Dedifferentiated amniotic fluid mesenchymal stem cell (primary cell): ENCODE measurements around the gene MSMB.
"Not testable (repeated sequence)": the region's sequence is repeated elsewhere in the genome, so short reads cannot be mapped to it uniquely, and the experiment has no call there.

Experiments used
- DNase-seq: peaks from one replicate; pipeline ENCODE4 v3.0.0-alpha.2; 2016; ENCODE audit errors: extremely low spot score

Gene MSMB

GRCh38 chr10:46006219-46006618 is 39.9 kb downstream of the MSMB start:
- DNase-seq: peak; percentile 42

- DNase-seq: no peak
Observed at GRCh38 chr10:46005383-46005782, 40.7 kb downstream of the MSMB start.

DNA sequence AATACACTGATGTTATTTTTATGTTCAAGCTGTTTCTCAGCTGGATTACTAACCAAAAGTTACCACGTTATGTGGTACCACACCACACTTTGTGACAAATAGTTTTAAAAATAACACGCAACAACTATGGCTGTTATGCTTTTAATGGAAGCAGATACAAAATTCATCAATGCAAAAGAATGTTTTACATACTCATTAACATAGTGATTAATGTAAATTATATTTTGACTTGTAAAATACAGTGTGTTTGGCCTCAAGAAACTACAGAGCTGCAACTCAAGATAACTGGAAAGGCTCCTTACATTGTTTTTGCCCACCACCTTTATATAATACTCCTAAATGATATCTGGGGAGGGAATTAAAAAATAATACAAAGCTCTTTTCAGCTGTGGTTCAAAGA is 41.1 kb downstream of the MSMB start:
- no peak for DNase-seq

DNA sequence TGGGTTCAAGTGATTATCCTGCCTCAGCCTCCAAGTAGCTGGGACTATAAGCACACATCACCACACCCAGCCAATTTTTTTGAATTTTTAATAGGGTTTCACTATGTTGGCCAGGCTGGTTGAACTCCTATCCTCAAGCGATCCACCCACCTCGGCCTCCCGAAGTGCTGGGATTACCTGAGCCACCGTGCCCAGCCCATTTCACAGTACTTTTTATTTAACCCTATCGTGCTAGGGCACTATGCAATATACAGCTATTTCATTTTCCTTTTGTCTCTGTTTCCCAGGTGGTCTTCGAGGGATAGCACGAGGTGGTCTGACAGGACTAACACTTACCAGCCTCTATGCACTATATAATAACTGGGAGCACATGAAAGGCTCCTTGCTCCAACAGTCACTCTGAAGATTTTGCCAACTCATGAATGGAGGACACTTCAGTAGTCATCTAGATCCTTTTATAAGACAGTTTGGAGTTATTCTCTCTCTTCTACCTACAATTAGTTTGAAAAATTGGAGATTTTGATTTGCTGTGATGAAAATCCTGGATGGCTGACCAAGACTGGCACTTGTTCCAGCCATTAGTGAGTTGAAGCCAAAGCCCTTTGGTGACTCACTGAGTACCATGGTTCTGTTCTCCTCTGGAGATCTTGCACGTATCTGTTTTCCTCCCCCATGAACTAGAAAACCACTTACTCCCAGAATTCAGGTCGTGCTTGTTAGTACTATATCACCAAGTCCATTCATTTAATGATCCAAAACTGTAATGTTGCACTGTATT is 43.0 kb downstream of the MSMB start:
- no peak for DNase-seq

- not testable (repeated sequence) for DNase-seq
Observed at GRCh38 chr10:46002189-46002687, 43.8 kb downstream of the MSMB start.

GRCh38 chr10:46001187-46001756 is 44.8 kb downstream of the MSMB start:
- DNase-seq: no peak

GRCh38 chr10:46000538-46000937 is 45.5 kb downstream of the MSMB start:
- DNase-seq: no peak

GRCh38 chr10:45999955-46000354 is 46.1 kb downstream of the MSMB start:
- not testable (repeated sequence) for DNase-seq

- no peak for DNase-seq
Observed at GRCh38 chr10:45997994-45998763, 47.9 kb downstream of the MSMB start.

DNA sequence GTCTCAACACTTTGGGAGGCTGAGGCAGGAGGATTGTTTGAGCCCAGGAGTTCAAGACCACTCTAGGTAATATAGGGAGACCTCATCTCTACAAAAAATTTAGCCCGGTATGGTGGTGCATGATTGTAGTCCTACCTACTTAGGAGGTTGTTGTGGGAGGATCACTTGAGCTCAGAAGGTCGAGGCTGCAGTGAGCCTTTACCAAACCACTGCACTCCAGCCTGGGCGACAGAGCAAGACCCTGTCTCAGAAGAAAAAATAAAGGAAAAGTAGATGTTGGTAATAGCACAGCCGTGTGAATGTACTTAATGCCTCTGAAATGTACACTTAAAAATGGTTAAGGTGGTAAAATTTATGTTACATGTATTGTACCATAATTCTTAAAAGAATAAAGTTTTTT is 48.5 kb downstream of the MSMB start:
- DNase-seq: no peak

GRCh38 chr10:45985590-45985989 is 60.5 kb downstream of the MSMB start:
- not testable (repeated sequence) for DNase-seq

- DNase-seq: not testable (repeated sequence)
Observed at GRCh38 chr10:45984473-45984872, 61.6 kb downstream of the MSMB start.

DNA sequence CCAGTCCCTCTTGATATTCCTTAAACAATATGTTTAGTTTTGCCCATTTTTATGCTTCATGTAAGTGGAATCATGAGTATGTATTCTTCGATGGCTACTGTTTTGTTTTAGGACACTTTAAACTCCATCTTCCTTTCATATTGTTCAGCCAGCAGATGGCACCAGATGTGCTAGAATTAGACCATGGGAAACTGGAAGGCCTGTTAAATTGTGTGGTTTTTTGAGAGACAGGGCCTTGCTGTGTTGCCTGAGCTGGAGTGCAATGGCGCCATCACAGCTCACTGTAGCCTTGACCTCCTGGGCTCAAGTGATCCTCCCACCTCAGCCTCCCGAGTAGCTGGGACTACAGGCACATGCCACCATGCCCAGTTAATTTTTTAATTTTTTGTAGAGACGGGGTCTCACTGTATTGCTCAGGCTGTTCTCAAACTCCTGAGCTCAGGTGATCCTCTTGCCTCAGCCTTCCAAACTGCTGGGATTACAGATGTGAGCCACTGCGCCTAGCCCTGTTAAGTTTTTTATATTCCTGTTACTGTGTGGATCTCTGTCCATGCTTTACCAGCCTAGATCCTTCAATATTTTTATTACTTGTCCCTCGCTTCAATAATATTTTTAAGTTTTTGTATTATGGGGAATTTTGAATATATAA is 62.4 kb downstream of the MSMB start:
- DNase-seq: peak; percentile 39
